ENCODE measurements around the gene RESP18. TPM values are rescaled to one million over a fixed set of nuclear protein-coding genes. Genes with fewer than 3 reads are reported as not detected.

The RESP18 gene
- not detected in 2 replicates for total RNA-seq (2022)
- Bru-seq, nascent RNA = not detected
- BruChase-seq, experiment 1, labeled RNA remaining after a 2-hour chase = not detected
- not detected for BruChase-seq, experiment 2, labeled RNA remaining after a 6-hour chase
- long read RNA-seq = 0 reads

DNA sequence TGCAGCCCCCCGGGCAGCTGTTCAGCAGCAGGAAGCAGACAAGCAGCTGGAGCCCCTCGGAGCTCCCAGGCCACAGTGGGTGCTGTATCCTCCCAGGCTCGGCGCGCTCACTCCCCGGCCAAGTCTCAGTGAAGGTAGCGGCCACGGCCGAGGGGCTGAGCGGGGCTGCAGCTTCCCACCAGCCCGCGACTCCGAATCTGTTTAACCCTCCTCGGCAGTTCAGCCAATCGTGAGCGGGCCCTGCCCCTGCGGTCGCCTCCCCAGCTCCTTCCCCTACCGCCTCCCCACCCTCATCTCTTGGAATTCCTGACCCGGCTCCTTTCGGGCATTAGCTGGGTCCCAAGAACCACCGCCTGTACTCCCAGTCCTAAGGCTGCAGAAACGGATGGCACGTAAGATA lies at the start of gene RESP18:
RESP18 (minus strand) TSS at position 203 of the 400 bp plus-strand sequence.
- BruUV-seq (replicated peaks) = no TSS peak
- CTCF ChIA-PET = no interaction called here
- intact Hi-C loops (cut with micrococcal nuclease; ENCODE audit: unreplicated experiment) = no loop called here
- no peak within 1 kb of the TSS for H3K4me3 ChIP-seq (ENCODE audit: low read depth, low read length)
- Mint-ChIP-seq H3K36me3 (ENCODE audit: insufficient read depth, unreplicated experiment) (no peaks in the 10 kb centered on the region), H3K9me3 (ENCODE audit: unreplicated experiment) (no peaks in the 10 kb centered on the region), H3K4me3 (ENCODE audit: unreplicated experiment) (no peak within 1 kb of the TSS), H3K27ac (ENCODE audit: unreplicated experiment) (no peak within 1 kb of the TSS), H3K4me1 (ENCODE audit: low read depth, unreplicated experiment) (no peaks in the 10 kb centered on the region), H3K27me3 (ENCODE audit: insufficient read depth, unreplicated experiment) (peaks cover 21% of the 10 kb centered on the region)
- POLR2A ChIA-PET = no interaction called here
- no peaks in the 10 kb centered on the region for H3K36me3 ChIP-seq (ENCODE audit: control insufficient read depth, insufficient read depth, low read length)
- TF ChIP-seq, protein P1, sequence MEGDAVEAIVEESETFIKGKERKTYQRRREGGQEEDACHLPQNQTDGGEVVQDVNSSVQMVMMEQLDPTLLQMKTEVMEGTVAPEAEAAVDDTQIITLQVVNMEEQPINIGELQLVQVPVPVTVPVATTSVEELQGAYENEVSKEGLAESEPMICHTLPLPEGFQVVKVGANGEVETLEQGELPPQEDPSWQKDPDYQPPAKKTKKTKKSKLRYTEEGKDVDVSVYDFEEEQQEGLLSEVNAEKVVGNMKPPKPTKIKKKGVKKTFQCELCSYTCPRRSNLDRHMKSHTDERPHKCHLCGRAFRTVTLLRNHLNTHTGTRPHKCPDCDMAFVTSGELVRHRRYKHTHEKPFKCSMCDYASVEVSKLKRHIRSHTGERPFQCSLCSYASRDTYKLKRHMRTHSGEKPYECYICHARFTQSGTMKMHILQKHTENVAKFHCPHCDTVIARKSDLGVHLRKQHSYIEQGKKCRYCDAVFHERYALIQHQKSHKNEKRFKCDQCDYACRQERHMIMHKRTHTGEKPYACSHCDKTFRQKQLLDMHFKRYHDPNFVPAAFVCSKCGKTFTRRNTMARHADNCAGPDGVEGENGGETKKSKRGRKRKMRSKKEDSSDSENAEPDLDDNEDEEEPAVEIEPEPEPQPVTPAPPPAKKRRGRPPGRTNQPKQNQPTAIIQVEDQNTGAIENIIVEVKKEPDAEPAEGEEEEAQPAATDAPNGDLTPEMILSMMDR (IDR thresholded peaks at IDR 0.05; ENCODE audit: insufficient read depth in 1 of 2, low read depth in 1 of 2, low read length in 1 of 2, severe bottlenecking in 1 of 2, unreplicated experiment in 1 of 2) = no peak
- no peaks in the 10 kb centered on the region for H3K4me1 ChIP-seq
- H3K9me3 ChIP-seq = no peaks in the 10 kb centered on the region
- DNase-seq = no peak
- H3K27me3 ChIP-seq (replicated peaks; ENCODE audit: control insufficient read depth, insufficient read depth, low read length) = no peaks in the 10 kb centered on the region; the same call in none of the 2 replicates

DNA sequence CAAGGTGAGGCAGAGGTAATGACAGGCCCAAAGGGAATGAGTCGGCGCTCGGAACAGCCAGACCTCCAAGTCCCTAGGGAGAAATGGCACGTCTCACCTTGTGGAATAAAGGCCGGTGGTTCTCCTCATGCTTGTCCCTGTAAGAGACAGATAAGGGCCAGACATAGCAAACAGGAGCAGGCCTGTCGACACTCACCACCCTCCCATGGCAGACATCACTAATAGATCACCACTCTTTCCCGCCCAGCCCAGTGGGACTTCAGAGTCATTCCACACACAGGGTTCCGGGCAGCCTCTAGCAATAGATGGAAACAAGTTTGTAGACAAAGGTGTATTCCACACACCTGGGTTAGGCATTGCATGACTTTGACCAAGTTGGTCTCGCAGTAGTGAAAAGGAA lies 48.9 kb upstream of the RESP18 start:
- intact Hi-C loops (cut with micrococcal nuclease; ENCODE audit: unreplicated experiment) = no loop called here
- Histone ChIP-seq H3K36me3 (ENCODE audit: control insufficient read depth, insufficient read depth, low read length) (peaks cover 17% of the 10 kb centered on the region), H3K4me3 (ENCODE audit: low read depth, low read length) (no peak overlapping the region), H3K27me3 (replicated peaks; ENCODE audit: control insufficient read depth, insufficient read depth, low read length) (no peaks in the 10 kb centered on the region), H3K9me3 (no peaks in the 10 kb centered on the region), H3K4me1 (peaks cover 5% of the 10 kb centered on the region)
- Mint-ChIP-seq H3K9me3 (ENCODE audit: unreplicated experiment) (no peaks in the 10 kb centered on the region), H3K4me3 (ENCODE audit: unreplicated experiment) (no peak overlapping the region), H3K36me3 (ENCODE audit: insufficient read depth, unreplicated experiment) (peaks cover 24% of the 10 kb centered on the region), H3K27ac (ENCODE audit: unreplicated experiment) (no peak overlapping the region), H3K4me1 (ENCODE audit: low read depth, unreplicated experiment) (no peaks in the 10 kb centered on the region), H3K27me3 (ENCODE audit: insufficient read depth, unreplicated experiment) (no peaks in the 10 kb centered on the region)
- BruUV-seq (replicated peaks) = no TSS peak
- ChIA-PET POLR2A (no interaction called here), CTCF (no interaction called here)
- DNase-seq = no peak
- TF ChIP-seq, protein P1 (IDR thresholded peaks at IDR 0.05; ENCODE audit: insufficient read depth in 1 of 2, low read depth in 1 of 2, low read length in 1 of 2, severe bottlenecking in 1 of 2, unreplicated experiment in 1 of 2) = no peak

DNA sequence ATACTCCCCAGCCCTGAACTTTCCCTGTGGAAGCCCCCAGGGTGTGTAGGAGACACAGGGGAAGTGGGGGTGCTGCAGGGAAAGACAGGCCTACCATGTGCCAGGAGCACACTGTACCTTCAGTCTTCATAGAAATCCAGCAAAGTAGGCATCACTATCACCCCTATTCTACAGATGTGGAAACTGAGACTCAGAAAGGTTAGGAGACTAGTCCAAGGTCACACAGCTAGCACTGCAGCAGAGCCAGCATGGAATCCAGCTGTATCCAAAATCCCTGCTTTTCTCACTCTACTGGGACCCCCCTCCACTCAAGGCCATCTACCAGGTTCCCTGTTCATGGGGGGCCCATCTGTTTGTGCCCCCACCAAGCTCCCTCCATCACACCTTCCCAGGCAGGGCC lies 48.4 kb upstream of the RESP18 start:
- DNase-seq = no peak
- Histone ChIP-seq H3K4me3 (ENCODE audit: low read depth, low read length) (no peak overlapping the region), H3K9me3 (no peaks in the 10 kb centered on the region), H3K36me3 (ENCODE audit: control insufficient read depth, insufficient read depth, low read length) (peaks cover 17% of the 10 kb centered on the region), H3K27me3 (replicated peaks; ENCODE audit: control insufficient read depth, insufficient read depth, low read length) (no peaks in the 10 kb centered on the region), H3K4me1 (peaks cover under 1% of the 10 kb centered on the region; the same call in 1 of the 2 replicates)
- Mint-ChIP-seq H3K4me1 (ENCODE audit: low read depth, unreplicated experiment) (no peaks in the 10 kb centered on the region), H3K36me3 (ENCODE audit: insufficient read depth, unreplicated experiment) (peaks cover 22% of the 10 kb centered on the region), H3K27me3 (ENCODE audit: insufficient read depth, unreplicated experiment) (no peaks in the 10 kb centered on the region), H3K4me3 (ENCODE audit: unreplicated experiment) (no peak overlapping the region), H3K9me3 (ENCODE audit: unreplicated experiment) (no peaks in the 10 kb centered on the region), H3K27ac (ENCODE audit: unreplicated experiment) (no peak overlapping the region)
- intact Hi-C loops (cut with micrococcal nuclease; ENCODE audit: unreplicated experiment) = no loop called here
- TF ChIP-seq, protein P1 (IDR thresholded peaks at IDR 0.05; ENCODE audit: insufficient read depth in 1 of 2, low read depth in 1 of 2, low read length in 1 of 2, severe bottlenecking in 1 of 2, unreplicated experiment in 1 of 2) = no peak
- ChIA-PET POLR2A (no interaction called here), CTCF (no interaction called here)
- BruUV-seq (replicated peaks) = no TSS peak
